Prostate gland (tissue), 2 donors: ENCODE data around the gene USP10. TPM values are rescaled to one million over a fixed set of nuclear protein-coding genes. Genes with fewer than 3 reads are reported as not detected.
A peak's percentile ranks its signal among the peaks of the same experiment; 100 is the strongest.

Source experiments
- DNase-seq: peaks from one replicate; pipeline ENCODE4 v3.0.0-alpha.2; 2019; ENCODE audit warnings: low spot score
- H3K27ac ChIP-seq, 2 donors: fragments of 200-600 bp; sonication (generic); 2 replicates each; pipeline ENCODE4 v1.5.1; 2017 to 2019
- H3K27me3 ChIP-seq: fragments of 200-600 bp; sonication (generic); replicated peaks from 2 replicates; pipeline ENCODE4 v1.5.1; 2019; ENCODE audit not compliant: insufficient read depth
- H3K36me3 ChIP-seq, 2 donors: fragments of 200-600 bp; sonication (generic); 1 replicate in 1 of 2; 2 replicates in 1 of 2; pipeline versions ENCODE4 v1.5.1 to v1.8.1; 2017 to 2019
- H3K4me1 ChIP-seq: fragments of 200-600 bp; sonication (generic); replicated peaks from 2 replicates; pipeline ENCODE4 v1.5.1; 2019
- H3K4me3 ChIP-seq, 2 donors: fragments of 200-600 bp; sonication (generic); 2 replicates each; pipeline ENCODE4 v1.5.1; 2017 to 2019
- H3K9me3 ChIP-seq: fragments of 200-600 bp; sonication (generic); 2 replicates; pipeline ENCODE4 v1.5.1; 2017
- CTCF ChIP-seq, 4 experiments: fragments of 200-600 bp in 2 of 4; fragments of 450-650 bp in 2 of 4; sonication (generic) in 2 of 4; IDR thresholded peaks; 1 replicate in 3 of 4; 2 replicates in 1 of 4; pipeline ENCODE4 v1.5.1; 2016 to 2019; ENCODE audit warnings: antibody characterized with exemption in 4 of 4, mild to moderate bottlenecking in 2 of 4, moderate library complexity in 2 of 4
- POLR2A ChIP-seq: fragments of 450-650 bp; IDR thresholded peaks from one replicate; pipeline ENCODE4 v1.6.1; 2016; ENCODE audit warnings: antibody characterized with exemption, mild to moderate bottlenecking
- POLR2AphosphoS5 ChIP-seq: sonication (generic); formaldehyde crosslinking; IDR thresholded peaks from one replicate; pipeline ENCODE4 v1.6.1; 2017; ENCODE audit warnings: antibody characterized with exemption
- WGBS: methylation state at CpG from one replicate; pipeline ENCODE4 v1.1.5; 2018; 5-methylcytosine and 5-hydroxymethylcytosine counted together
- intact Hi-C: fragments of 100-400 bp; cut with DNase I; formaldehyde crosslinking; loops from one replicate; pipeline ENCODE4 v1.14.2; 2022
- total RNA-seq, 2 donors: library from RNA; depleted of rRNA; stranded (reverse); fragments of >200 nt; gene quantifications; one replicate each; pipeline ENCODE4 v1.1.0, GENCODE V29; 2016

The USP10 gene
- total RNA-seq, 2 donors from 2014 or later: 57.4 to 95.7 TPM

- Histone ChIP-seq H3K27me3 (no peaks in the 10 kb centered on the region), H3K4me1 (no peaks in the 10 kb centered on the region), H3K9me3 (no peaks in the 10 kb centered on the region), H3K4me3 (no peak overlapping the region), H3K36me3 (no peaks in the 10 kb centered on the region), H3K27ac (peak overlapping the region; percentile 32 to 72)
- TF ChIP-seq CTCF (IDR thresholded peaks at IDR 0.05) (no peak), POLR2A (no peak), POLR2AphosphoS5 (no peak)
- WGBS: 88% methylated on average over 14 of the region's 14 CpGs
- intact Hi-C loops: loop anchor here (1.0 to 2.0 kb wide), 2 partner anchors 199 to 217 kb away; no protein-coding TSS in a partner anchor
- no peak for DNase-seq
Observed at GRCh38 chr16:84753412-84754326, 53.9 kb downstream of the USP10 start.

DNA sequence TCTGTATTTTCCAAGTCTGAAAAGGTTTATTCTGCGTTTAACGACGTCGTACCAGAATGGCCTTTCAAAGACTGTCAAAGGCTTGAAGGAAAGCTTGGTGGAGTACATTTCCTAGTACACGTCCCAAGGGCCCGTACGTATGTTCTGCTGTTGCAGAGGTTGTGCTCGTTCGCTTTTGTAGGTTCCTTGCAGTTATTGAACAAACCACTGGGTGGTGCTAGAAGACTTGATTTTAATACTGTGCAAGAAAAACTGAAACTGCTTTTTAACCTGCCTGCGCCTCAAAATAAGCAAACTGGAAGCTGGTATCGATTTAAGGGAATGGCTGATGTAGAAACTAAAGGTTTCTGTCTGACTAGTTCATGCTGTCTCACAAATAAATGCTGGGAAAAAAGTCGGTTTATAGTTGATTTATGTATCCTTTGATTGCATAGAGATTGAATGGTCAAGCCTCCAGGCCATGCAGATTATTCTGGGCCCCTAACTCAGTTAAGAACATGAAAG, 54.6 kb downstream of the USP10 start:
- no peak overlapping the region for H3K4me3 ChIP-seq
- H3K36me3 ChIP-seq: no peaks in the 10 kb centered on the region
- TF ChIP-seq POLR2AphosphoS5: peak; percentile 62
- peak; percentile 33 to 93 (median 90) for TF ChIP-seq CTCF (IDR thresholded peaks at IDR 0.05)
- no peak for TF ChIP-seq POLR2A
- WGBS: 4% methylated on average over 12 of the region's 12 CpGs
- no peaks in the 10 kb centered on the region for H3K9me3 ChIP-seq
- no peaks in the 10 kb centered on the region for H3K27me3 ChIP-seq
- H3K27ac ChIP-seq: peak overlapping the region; percentile 32 to 72
- peak; percentile 84 for DNase-seq
- intact Hi-C loops: loop anchor here (1.0 to 2.0 kb wide), 2 partner anchors 198 to 216 kb away; no protein-coding TSS in a partner anchor
- H3K4me1 ChIP-seq: no peaks in the 10 kb centered on the region

DNA sequence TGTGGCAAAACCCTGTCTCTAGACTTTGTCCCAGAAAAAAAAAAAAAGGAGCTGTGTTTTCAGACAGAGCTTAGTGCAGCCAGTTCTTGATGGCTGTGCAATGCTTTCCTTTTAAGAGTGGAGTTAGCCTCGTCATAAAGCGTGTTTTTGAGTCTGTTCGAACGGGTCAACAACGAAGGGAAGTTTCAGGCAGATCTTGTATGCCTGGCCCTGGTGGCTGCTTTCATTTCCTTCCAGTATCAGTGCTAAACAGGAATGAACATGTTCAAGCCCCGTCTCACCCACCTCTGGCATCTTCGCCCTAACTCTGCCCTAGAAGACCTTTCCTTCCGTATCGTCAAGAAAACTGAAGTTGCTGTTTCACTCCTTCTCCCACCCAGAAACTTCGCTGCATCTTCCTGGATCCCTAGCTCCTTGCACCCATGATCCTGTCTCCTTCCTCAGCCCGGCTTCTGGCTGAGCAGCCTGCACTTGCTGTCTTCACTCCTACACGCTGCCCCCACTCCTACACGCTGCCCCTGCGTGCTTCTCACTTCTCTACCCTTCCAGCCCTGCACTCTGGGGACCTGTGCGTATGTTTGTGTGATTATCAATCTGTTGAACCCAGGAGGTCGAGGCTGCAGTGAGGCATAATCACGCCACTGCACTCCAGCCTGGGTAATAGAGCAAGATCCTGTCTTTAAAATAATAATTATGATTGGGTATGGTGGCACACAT, 55.3 kb downstream of the USP10 start:
- intact Hi-C loops: loop anchor here (1.0 to 5.0 kb wide), 3 partner anchors 62 to 216 kb away; partner anchors contain the start of gene CRISPLD2
- no peaks in the 10 kb centered on the region for H3K4me1 ChIP-seq
- no peak for DNase-seq
- no peak overlapping the region for H3K4me3 ChIP-seq
- no peaks in the 10 kb centered on the region for H3K9me3 ChIP-seq
- no peaks in the 10 kb centered on the region for H3K36me3 ChIP-seq
- H3K27ac ChIP-seq: peak overlapping the region; percentile 32 to 72
- no peaks in the 10 kb centered on the region for H3K27me3 ChIP-seq
- TF ChIP-seq CTCF (IDR thresholded peaks at IDR 0.05): peak in 1 of 4 experiments; percentile 18
- no peak for TF ChIP-seq POLR2A
- 40% methylated on average over 17 of the region's 17 CpGs for WGBS

GRCh38 chr16:84756830-84757229, 57.0 kb downstream of the USP10 start:
- DNase-seq: no peak
- intact Hi-C loops: loop anchor here (5.0 kb wide), 1 partner anchor 60 kb away; the partner anchor contains the start of gene CRISPLD2
- Histone ChIP-seq H3K4me3 (no peak overlapping the region), H3K9me3 (no peaks in the 10 kb centered on the region), H3K27ac (no peak overlapping the region), H3K4me1 (no peaks in the 10 kb centered on the region), H3K27me3 (no peaks in the 10 kb centered on the region), H3K36me3 (no peaks in the 10 kb centered on the region)
- no peak for TF ChIP-seq POLR2AphosphoS5
- TF ChIP-seq CTCF (IDR thresholded peaks at IDR 0.05): no peak
- no peak for TF ChIP-seq POLR2A
- WGBS: 45% methylated on average over 2 of the region's 2 CpGs
